Activated CD4-positive, alpha-beta T cell treated with anti-CD3 and anti-CD28 coated beads, Interleukin-2, amount 10 ng/mL, durations not matched to agents 7 days and 5 days (primary cell): Measurements from ENCODE around the gene DMRTB1. TPM values are rescaled to one million over a fixed set of nuclear protein-coding genes. Genes with fewer than 3 reads are reported as not detected.

Source experiments
- CTCF ChIA-PET: fragments of 350-600 bp; sonication (Branson Sonifier 250); formaldehyde crosslinking; loops from one replicate; lab custom pipeline; 2021; ENCODE audit warnings: antibody characterized with exemption; lab: Charles Lee
- POLR2A ChIA-PET: fragments of 350-600 bp; sonication (Branson Sonifier 250); formaldehyde crosslinking; loops from one replicate; lab custom pipeline; 2021; ENCODE audit warnings: antibody characterized with exemption; lab: Charles Lee
- DNase-seq: peaks from one replicate; pipeline ENCODE4 v3.0.0-alpha.2; 2020
- H3K27ac Mint-ChIP-seq: one replicate; pipeline ENCODE4 v1.8.0; 2021; ENCODE audit warnings: mild to moderate bottlenecking, moderate library complexity, mixed read lengths
- H3K27me3 Mint-ChIP-seq: one replicate; pipeline ENCODE4 v1.8.0; 2021; ENCODE audit warnings: mixed read lengths
- H3K36me3 Mint-ChIP-seq: one replicate; pipeline ENCODE4 v1.8.0; 2021; ENCODE audit warnings: low read depth, mixed read lengths
- H3K4me1 Mint-ChIP-seq: one replicate; pipeline ENCODE4 v1.8.0; 2021; ENCODE audit warnings: mixed read lengths
- H3K4me3 Mint-ChIP-seq: one replicate; pipeline ENCODE4 v1.8.0; 2021; ENCODE audit warnings: mild to moderate bottlenecking, moderate library complexity, mixed read lengths
- H3K9me3 Mint-ChIP-seq: one replicate; pipeline ENCODE4 v1.8.0; 2021; ENCODE audit warnings: mixed read lengths
- total RNA-seq, 2 experiments: library from RNA; stranded (reverse); gene quantifications; one replicate each; pipeline ENCODE4 v1.2.3, GENCODE V29; 2021

The DMRTB1 gene
- total RNA-seq, 2 experiments from 2014 or later, result 0.15 to 0.20 TPM

DNA sequence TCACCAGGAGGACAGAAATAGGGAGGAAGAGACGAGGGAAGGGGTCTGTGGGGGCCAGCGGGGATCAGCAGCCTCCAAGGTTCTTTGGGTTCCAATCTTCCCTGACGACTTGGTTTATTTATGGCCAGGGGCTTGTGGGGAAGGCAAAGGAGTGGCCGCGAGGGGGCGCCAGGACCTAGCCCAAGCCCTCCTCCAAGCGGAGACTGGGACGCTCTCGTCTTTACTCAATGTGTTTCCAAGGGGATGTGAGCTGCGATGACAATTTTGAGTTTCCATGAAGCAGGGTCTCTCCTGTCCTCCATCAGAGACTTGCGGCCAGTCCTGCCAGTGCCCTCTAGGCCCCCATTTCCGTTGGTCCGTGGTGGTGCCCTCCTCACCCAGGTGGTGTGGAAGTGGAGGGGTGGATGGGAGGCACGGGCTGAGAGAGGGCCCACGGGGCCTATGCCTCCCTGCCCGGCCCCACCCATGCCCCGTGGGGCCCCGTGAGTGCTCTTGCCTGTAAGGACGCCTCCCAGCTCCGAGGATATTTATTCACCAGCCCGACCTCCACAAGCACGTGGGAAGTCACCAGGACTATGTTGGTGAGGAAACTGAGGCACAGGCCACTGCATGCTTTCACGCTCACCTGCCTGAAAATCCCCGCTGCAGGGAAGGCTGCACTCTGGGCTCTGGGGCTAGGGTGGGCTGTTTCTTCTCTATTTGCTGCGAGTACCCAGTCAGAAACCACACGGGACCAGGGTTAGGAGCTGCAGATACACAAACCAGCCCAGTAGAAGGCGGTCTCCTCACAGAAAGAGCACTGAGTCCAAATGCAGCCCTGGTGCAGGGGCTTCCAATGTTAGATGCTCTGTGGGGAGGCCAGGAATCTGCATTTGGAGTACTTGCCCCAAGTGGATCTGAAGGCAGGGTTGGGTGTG, 26.5 kb downstream of the DMRTB1 start:
- Mint-ChIP-seq H3K4me1 (no peaks in the 10 kb centered on the region), H3K27ac (no peak overlapping the region), H3K9me3 (no peaks in the 10 kb centered on the region), H3K27me3 (peaks cover 13% of the 10 kb centered on the region), H3K36me3 (no peaks in the 10 kb centered on the region), H3K4me3 (no peak overlapping the region)
- DNase-seq, result peak; percentile 68
- POLR2A ChIA-PET, result no interaction called here
- CTCF ChIA-PET, result interaction anchor here (0.8 to 1.2 kb wide), 5 partner anchors 19 to 104 kb away, joined by 3 read pairs; no protein-coding TSS in a partner anchor

- Mint-ChIP-seq H3K27ac (no peak overlapping the region), H3K4me3 (no peak overlapping the region), H3K36me3 (no peaks in the 10 kb centered on the region), H3K4me1 (no peaks in the 10 kb centered on the region), H3K9me3 (no peaks in the 10 kb centered on the region), H3K27me3 (peaks cover 13% of the 10 kb centered on the region)
- ChIA-PET POLR2A (no interaction called here), CTCF (interaction anchor here (0.9 to 1.2 kb wide), 2 partner anchors 11 to 20 kb away, joined by 3 to 4 read pairs; no protein-coding TSS in a partner anchor)
- DNase-seq, result no peak
Observed at GRCh38 chr1:53486395-53487026, 27.3 kb downstream of the DMRTB1 start.

- Mint-ChIP-seq H3K36me3 (no peaks in the 10 kb centered on the region), H3K9me3 (no peaks in the 10 kb centered on the region), H3K27ac (no peak overlapping the region), H3K27me3 (peaks cover 20% of the 10 kb centered on the region), H3K4me1 (no peaks in the 10 kb centered on the region), H3K4me3 (no peak overlapping the region)
- DNase-seq, result no peak
- ChIA-PET CTCF (no interaction called here), POLR2A (no interaction called here)
Observed at GRCh38 chr1:53490351-53490750, 31.2 kb downstream of the DMRTB1 start.

DNA sequence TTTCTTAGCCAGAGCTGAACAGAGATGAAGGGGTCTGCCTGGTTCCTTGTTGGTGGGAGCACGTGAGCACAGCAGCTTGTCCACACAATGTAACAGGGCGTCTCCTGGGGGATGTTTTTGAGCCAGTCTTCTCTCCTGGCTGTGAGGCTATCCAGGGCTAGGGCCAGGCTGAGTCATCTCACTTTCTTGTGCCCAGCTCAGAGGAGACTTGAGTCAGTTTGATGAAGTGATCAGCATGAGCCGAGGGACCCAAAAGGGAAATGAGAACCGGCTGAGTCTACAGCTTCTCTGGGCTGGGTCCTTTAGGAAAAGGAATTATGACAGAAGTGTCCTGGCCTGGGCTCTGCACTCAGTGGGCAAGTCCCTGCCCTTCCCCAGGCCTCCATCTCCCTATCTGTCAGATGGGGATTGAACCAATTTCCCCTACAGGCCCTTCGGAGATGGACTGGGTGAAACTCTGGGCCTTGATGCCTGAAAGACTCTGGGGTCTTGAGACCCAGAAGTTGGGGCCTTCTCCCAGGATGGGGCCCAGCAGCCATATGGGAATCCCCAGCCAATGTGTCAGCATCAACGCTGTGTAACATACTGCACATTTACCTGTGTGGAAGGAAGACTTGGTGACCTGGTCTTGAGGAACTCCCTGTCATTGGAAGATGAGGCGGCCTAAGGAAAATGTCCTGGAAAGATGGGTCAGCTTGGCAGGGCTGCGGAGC, 36.6 kb downstream of the DMRTB1 start:
- H3K4me3 Mint-ChIP-seq, result no peak overlapping the region
- ChIA-PET CTCF (no interaction called here), POLR2A (no interaction called here)
- H3K27me3 Mint-ChIP-seq, result peaks cover 7% of the 10 kb centered on the region
- H3K27ac Mint-ChIP-seq, result no peak overlapping the region
- DNase-seq, result no peak
- peaks cover 5% of the 10 kb centered on the region for H3K4me1 Mint-ChIP-seq
- H3K36me3 Mint-ChIP-seq, result no peaks in the 10 kb centered on the region
- H3K9me3 Mint-ChIP-seq, result no peaks in the 10 kb centered on the region

- DNase-seq, result no peak
- peaks cover 5% of the 10 kb centered on the region for H3K4me1 Mint-ChIP-seq
- H3K36me3 Mint-ChIP-seq, result no peaks in the 10 kb centered on the region
- H3K9me3 Mint-ChIP-seq, result no peaks in the 10 kb centered on the region
- H3K4me3 Mint-ChIP-seq, result no peak overlapping the region
- ChIA-PET POLR2A (interaction anchor here (0.5 kb wide), 1 partner anchor 361 kb away, joined by 6 read pairs; no protein-coding TSS in a partner anchor), CTCF (interaction anchor here (0.6 kb wide), 1 partner anchor 352 kb away, joined by 4 read pairs; no protein-coding TSS in a partner anchor)
- H3K27ac Mint-ChIP-seq, result no peak overlapping the region
- H3K27me3 Mint-ChIP-seq, result peaks cover 5% of the 10 kb centered on the region
Observed at GRCh38 chr1:53498555-53499131, 39.4 kb downstream of the DMRTB1 start.

DNA sequence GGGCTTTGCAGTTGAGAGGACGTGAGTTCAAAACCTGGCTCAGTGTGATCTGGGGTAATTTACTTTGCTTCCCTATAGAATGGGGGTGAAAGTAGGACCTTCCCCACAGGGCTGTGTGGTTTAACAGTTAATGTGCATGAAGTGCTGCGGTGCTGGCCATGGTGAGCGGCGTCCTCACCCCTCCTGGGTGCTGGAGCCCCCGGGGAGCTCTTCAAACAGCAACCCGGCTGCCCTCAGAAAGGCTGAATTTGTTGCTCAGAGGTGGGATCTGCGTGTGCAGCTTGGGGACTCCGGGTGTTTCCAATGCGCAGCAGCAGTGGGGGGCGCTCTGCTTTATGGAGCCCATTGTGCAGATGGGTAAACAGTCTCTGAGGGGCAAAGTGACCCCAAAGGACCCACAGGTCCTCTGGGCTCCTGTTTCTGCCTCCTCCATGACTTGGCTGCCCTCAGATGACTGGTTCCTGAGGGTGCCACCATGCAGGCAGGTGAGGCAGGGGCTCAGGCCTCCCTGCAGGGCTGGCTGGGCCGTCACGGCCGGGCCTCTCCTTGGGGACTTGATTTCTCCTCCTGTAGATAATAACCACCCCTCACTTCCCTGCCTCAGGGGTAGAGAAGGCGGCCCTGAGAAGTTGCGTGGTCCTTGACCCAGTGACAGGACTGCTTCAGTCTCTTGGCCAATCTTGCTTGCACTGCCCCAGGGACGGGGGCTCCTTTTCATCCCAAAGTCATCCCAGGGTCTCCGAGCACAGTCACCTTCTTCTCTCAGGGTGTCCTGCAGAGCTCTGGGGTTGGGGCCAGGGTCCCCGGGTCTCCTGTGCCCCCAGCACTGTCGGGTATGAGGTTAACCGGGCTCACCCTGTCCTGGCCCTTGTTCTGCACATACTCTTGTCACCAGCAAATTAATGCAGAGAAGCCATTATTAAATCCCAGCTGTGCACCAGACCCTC, 40.3 kb downstream of the DMRTB1 start:
- H3K9me3 Mint-ChIP-seq, result no peaks in the 10 kb centered on the region
- ChIA-PET CTCF (interaction anchor here (0.6 kb wide), 1 partner anchor 351 kb away, joined by 4 read pairs; no protein-coding TSS in a partner anchor), POLR2A (no interaction called here)
- DNase-seq, result no peak
- no peaks in the 10 kb centered on the region for H3K36me3 Mint-ChIP-seq
- H3K27me3 Mint-ChIP-seq, result no peaks in the 10 kb centered on the region
- no peak overlapping the region for H3K27ac Mint-ChIP-seq
- no peak overlapping the region for H3K4me3 Mint-ChIP-seq
- H3K4me1 Mint-ChIP-seq, result peaks cover 5% of the 10 kb centered on the region

DNA sequence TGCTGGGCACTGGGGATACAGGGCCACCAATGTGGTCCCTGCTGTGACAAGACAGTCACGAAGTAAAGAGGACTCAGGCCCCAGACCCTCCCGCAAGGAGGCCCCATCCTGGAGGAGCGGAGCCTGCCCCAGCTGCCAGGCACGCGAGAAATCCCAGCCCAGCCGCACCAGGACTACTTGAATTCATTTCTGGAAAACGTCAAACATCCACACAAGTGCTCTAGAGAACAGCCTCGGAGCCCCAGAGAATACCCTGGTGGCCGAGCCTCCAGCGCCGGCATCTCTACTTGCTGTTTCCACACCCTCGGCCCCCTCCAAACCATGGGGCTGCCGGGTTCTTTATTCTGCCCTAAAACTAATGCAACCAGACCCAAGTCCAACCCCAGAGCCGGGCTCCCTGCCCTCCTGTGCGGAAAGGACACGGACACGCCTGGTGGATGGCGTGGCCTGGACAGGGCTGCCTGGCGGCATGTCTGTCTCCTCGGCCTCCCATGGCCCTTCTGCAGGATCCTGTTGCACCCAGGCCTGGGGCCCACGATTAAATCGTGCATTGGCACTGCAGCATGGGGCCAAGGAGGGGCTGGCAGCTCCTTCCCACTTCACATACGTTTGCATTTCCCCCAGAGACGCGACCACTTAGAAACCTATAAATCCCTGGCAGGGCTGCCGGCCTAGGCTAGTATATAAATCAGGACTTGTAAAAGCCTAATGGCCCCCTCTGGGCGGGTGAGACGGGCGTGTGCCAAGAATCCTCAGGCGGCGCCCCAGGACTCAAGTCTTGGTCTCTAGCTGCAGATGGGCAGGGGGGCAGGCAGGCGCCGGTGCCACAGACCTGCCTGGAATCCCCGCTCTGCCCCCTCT, 41.2 kb downstream of the DMRTB1 start:
- no peak for DNase-seq
- Mint-ChIP-seq H3K36me3 (no peaks in the 10 kb centered on the region), H3K4me1 (peaks cover 5% of the 10 kb centered on the region), H3K4me3 (no peak overlapping the region), H3K27me3 (no peaks in the 10 kb centered on the region), H3K27ac (no peak overlapping the region), H3K9me3 (no peaks in the 10 kb centered on the region)
- ChIA-PET CTCF (no interaction called here), POLR2A (no interaction called here)

GRCh38 chr1:53501065-53502005, 42.1 kb downstream of the DMRTB1 start:
- no peaks in the 10 kb centered on the region for H3K36me3 Mint-ChIP-seq
- no peaks in the 10 kb centered on the region for H3K27me3 Mint-ChIP-seq
- DNase-seq, result no peak
- no peak overlapping the region for H3K4me3 Mint-ChIP-seq
- H3K9me3 Mint-ChIP-seq, result no peaks in the 10 kb centered on the region
- H3K27ac Mint-ChIP-seq, result no peak overlapping the region
- POLR2A ChIA-PET, result no interaction called here
- H3K4me1 Mint-ChIP-seq, result peaks cover 5% of the 10 kb centered on the region
- CTCF ChIA-PET, result no interaction called here

- H3K9me3 Mint-ChIP-seq, result no peaks in the 10 kb centered on the region
- no peak overlapping the region for H3K27ac Mint-ChIP-seq
- H3K36me3 Mint-ChIP-seq, result no peaks in the 10 kb centered on the region
- no peak for DNase-seq
- ChIA-PET POLR2A (no interaction called here), CTCF (interaction anchor here (0.6 kb wide), 1 partner anchor 1161 kb away, joined by 3 read pairs; no protein-coding TSS in a partner anchor)
- H3K4me3 Mint-ChIP-seq, result no peak overlapping the region
- H3K27me3 Mint-ChIP-seq, result no peaks in the 10 kb centered on the region
- peaks cover 5% of the 10 kb centered on the region for H3K4me1 Mint-ChIP-seq
Observed at GRCh38 chr1:53502641-53503432, 43.6 kb downstream of the DMRTB1 start.
